Memory B cell (primary cell): ENCODE data around the gene SLC7A10.
"Not testable (repeated sequence)": the region's sequence is repeated elsewhere in the genome, so short reads cannot be mapped to it uniquely, and the experiment has no call there.

Source experiments
- ATAC-seq: fragments of 150-1000 bp; cut with Tn5 transposase; 2 replicates; pipeline ENCODE4 v1.10.0; 2021; ENCODE audit warnings: low read depth, mild to moderate bottlenecking, moderate library complexity
- DNase-seq, 2 donors: peaks; one replicate each; pipeline ENCODE4 v3.0.0; 2022; ENCODE audit warnings: low spot score in 2 of 2
- H3K27ac Mint-ChIP-seq: one replicate; pipeline ENCODE4 v1.8.0; 2022; ENCODE audit warnings: mild to moderate bottlenecking, moderate library complexity, mixed read lengths
- H3K27me3 Mint-ChIP-seq: one replicate; pipeline ENCODE4 v1.8.0; 2022; ENCODE audit warnings: mixed read lengths
- H3K36me3 Mint-ChIP-seq: one replicate; pipeline ENCODE4 v1.8.0; 2022; ENCODE audit warnings: mild to moderate bottlenecking, mixed read lengths
- H3K4me1 Mint-ChIP-seq: one replicate; pipeline ENCODE4 v1.8.0; 2022; ENCODE audit warnings: mixed read lengths
- H3K4me3 Mint-ChIP-seq: one replicate; pipeline ENCODE4 v1.8.0; 2022; ENCODE audit warnings: mild to moderate bottlenecking, moderate library complexity, mixed read lengths
- H3K9me3 Mint-ChIP-seq: one replicate; pipeline ENCODE4 v1.8.0; 2022; ENCODE audit warnings: mixed read lengths

The SLC7A10 gene

GRCh38 chr19:33201473-33201872 lies 24.2 kb downstream of the SLC7A10 start:
- peaks cover 5% of the 10 kb centered on the region for H3K4me1 Mint-ChIP-seq
- H3K36me3 Mint-ChIP-seq = no peaks in the 10 kb centered on the region
- no peaks in the 10 kb centered on the region for H3K9me3 Mint-ChIP-seq
- DNase-seq (no peak), ATAC-seq (no peak)
- no peak overlapping the region for H3K27ac Mint-ChIP-seq
- H3K4me3 Mint-ChIP-seq = no peak overlapping the region
- peaks cover 2% of the 10 kb centered on the region for H3K27me3 Mint-ChIP-seq

GRCh38 chr19:33199441-33200265 lies 26.0 kb downstream of the SLC7A10 start:
- H3K36me3 Mint-ChIP-seq = no peaks in the 10 kb centered on the region
- peaks cover 5% of the 10 kb centered on the region for H3K4me1 Mint-ChIP-seq
- no peaks in the 10 kb centered on the region for H3K9me3 Mint-ChIP-seq
- no peak overlapping the region for H3K4me3 Mint-ChIP-seq
- ATAC-seq (no peak), DNase-seq (no peak)
- no peak overlapping the region for H3K27ac Mint-ChIP-seq
- H3K27me3 Mint-ChIP-seq = peaks cover 2% of the 10 kb centered on the region

- no peak overlapping the region for H3K27ac Mint-ChIP-seq
- H3K9me3 Mint-ChIP-seq = no peaks in the 10 kb centered on the region
- no peaks in the 10 kb centered on the region for H3K36me3 Mint-ChIP-seq
- no peak overlapping the region for H3K4me3 Mint-ChIP-seq
- no peak for DNase-seq
- no peak for ATAC-seq
- peaks cover 6% of the 10 kb centered on the region for H3K27me3 Mint-ChIP-seq
- peaks cover 5% of the 10 kb centered on the region for H3K4me1 Mint-ChIP-seq
These were observed 27.5 kb downstream of the SLC7A10 start for GRCh38 chr19:33198169-33198568.

GRCh38 chr19:33197591-33198000 lies 28.1 kb downstream of the SLC7A10 start:
- no peak overlapping the region for H3K27ac Mint-ChIP-seq
- no peaks in the 10 kb centered on the region for H3K9me3 Mint-ChIP-seq
- no peaks in the 10 kb centered on the region for H3K36me3 Mint-ChIP-seq
- H3K4me3 Mint-ChIP-seq = no peak overlapping the region
- H3K4me1 Mint-ChIP-seq = peaks cover 5% of the 10 kb centered on the region
- no peak for ATAC-seq
- no peak for DNase-seq
- H3K27me3 Mint-ChIP-seq = peaks cover 8% of the 10 kb centered on the region

- ATAC-seq (no peak), DNase-seq (no peak)
- Mint-ChIP-seq H3K27me3 (peaks cover 13% of the 10 kb centered on the region), H3K4me1 (peaks cover 5% of the 10 kb centered on the region), H3K9me3 (no peaks in the 10 kb centered on the region), H3K27ac (no peak overlapping the region), H3K4me3 (no peak overlapping the region), H3K36me3 (no peaks in the 10 kb centered on the region)
These were observed 29.0 kb downstream of the SLC7A10 start for GRCh38 chr19:33196446-33197193.

GRCh38 chr19:33195645-33196347 lies 29.9 kb downstream of the SLC7A10 start:
- Mint-ChIP-seq H3K27me3 (peaks cover 14% of the 10 kb centered on the region), H3K4me3 (no peak overlapping the region), H3K36me3 (no peaks in the 10 kb centered on the region), H3K27ac (no peak overlapping the region), H3K4me1 (peaks cover 5% of the 10 kb centered on the region), H3K9me3 (no peaks in the 10 kb centered on the region)
- DNase-seq = no peak
- ATAC-seq = no peak

- peak overlapping the region; percentile 21 for H3K4me3 Mint-ChIP-seq
- no peaks in the 10 kb centered on the region for H3K9me3 Mint-ChIP-seq
- H3K27me3 Mint-ChIP-seq = peaks cover 20% of the 10 kb centered on the region
- ATAC-seq (no peak), DNase-seq (no peak)
- no peaks in the 10 kb centered on the region for H3K36me3 Mint-ChIP-seq
- peaks cover 9% of the 10 kb centered on the region for H3K4me1 Mint-ChIP-seq
- no peak overlapping the region for H3K27ac Mint-ChIP-seq
These were observed 30.6 kb downstream of the SLC7A10 start for GRCh38 chr19:33194886-33195644.

GRCh38 chr19:33194532-33194885 lies 31.1 kb downstream of the SLC7A10 start:
- H3K9me3 Mint-ChIP-seq = no peaks in the 10 kb centered on the region
- H3K27me3 Mint-ChIP-seq = peaks cover 20% of the 10 kb centered on the region
- H3K4me1 Mint-ChIP-seq = peaks cover 9% of the 10 kb centered on the region
- no peak overlapping the region for H3K27ac Mint-ChIP-seq
- ATAC-seq (no peak), DNase-seq (no peak)
- no peak overlapping the region for H3K4me3 Mint-ChIP-seq
- H3K36me3 Mint-ChIP-seq = no peaks in the 10 kb centered on the region

GRCh38 chr19:33193865-33194362 lies 31.7 kb downstream of the SLC7A10 start, which contains the start of gene LRP3:
Gene LRP3, plus strand, starts transcription at chr19:33194330. Its CDS starts 456 bp downstream, at chr19:33194786.
- Mint-ChIP-seq H3K4me1 (peaks cover 9% of the 10 kb centered on the region), H3K36me3 (no peaks in the 10 kb centered on the region), H3K27ac (no peak within 1 kb of the TSS), H3K4me3 (peak within 1 kb of the TSS; percentile 50), H3K27me3 (peaks cover 18% of the 10 kb centered on the region), H3K9me3 (no peaks in the 10 kb centered on the region)
- ATAC-seq = no peak
- DNase-seq = no peak

GRCh38 chr19:33193269-33193864 lies 32.3 kb downstream of the SLC7A10 start:
- Mint-ChIP-seq H3K4me3 (peak overlapping the region; percentile 50), H3K4me1 (peaks cover 9% of the 10 kb centered on the region), H3K36me3 (no peaks in the 10 kb centered on the region), H3K9me3 (no peaks in the 10 kb centered on the region), H3K27me3 (peaks cover 18% of the 10 kb centered on the region), H3K27ac (no peak overlapping the region)
- ATAC-seq = no peak
- DNase-seq = no peak

- Mint-ChIP-seq H3K4me3 (no peak overlapping the region), H3K27ac (no peak overlapping the region), H3K36me3 (no peaks in the 10 kb centered on the region), H3K9me3 (no peaks in the 10 kb centered on the region), H3K27me3 (peaks cover 21% of the 10 kb centered on the region), H3K4me1 (peaks cover 4% of the 10 kb centered on the region)
- DNase-seq = no peak
- no peak for ATAC-seq
These were observed 33.6 kb downstream of the SLC7A10 start for GRCh38 chr19:33192010-33192409.

GRCh38 chr19:33191501-33191900 lies 34.1 kb downstream of the SLC7A10 start:
- H3K27ac Mint-ChIP-seq = no peak overlapping the region
- H3K27me3 Mint-ChIP-seq = peaks cover 21% of the 10 kb centered on the region
- DNase-seq = no peak
- ATAC-seq = no peak
- H3K4me3 Mint-ChIP-seq = no peak overlapping the region
- no peaks in the 10 kb centered on the region for H3K36me3 Mint-ChIP-seq
- no peaks in the 10 kb centered on the region for H3K9me3 Mint-ChIP-seq
- H3K4me1 Mint-ChIP-seq = peaks cover 3% of the 10 kb centered on the region

- ATAC-seq, H3K27ac Mint-ChIP-seq, DNase-seq, H3K4me1 Mint-ChIP-seq, H3K9me3 Mint-ChIP-seq, H3K4me3 Mint-ChIP-seq, H3K36me3 Mint-ChIP-seq: not testable (repeated sequence)
- H3K27me3 Mint-ChIP-seq = peaks cover 21% of the 10 kb centered on the region
These were observed 34.6 kb downstream of the SLC7A10 start for GRCh38 chr19:33191092-33191491.
